ENCODE data around the gene ARHGEF40.

Gene ARHGEF40

DNA sequence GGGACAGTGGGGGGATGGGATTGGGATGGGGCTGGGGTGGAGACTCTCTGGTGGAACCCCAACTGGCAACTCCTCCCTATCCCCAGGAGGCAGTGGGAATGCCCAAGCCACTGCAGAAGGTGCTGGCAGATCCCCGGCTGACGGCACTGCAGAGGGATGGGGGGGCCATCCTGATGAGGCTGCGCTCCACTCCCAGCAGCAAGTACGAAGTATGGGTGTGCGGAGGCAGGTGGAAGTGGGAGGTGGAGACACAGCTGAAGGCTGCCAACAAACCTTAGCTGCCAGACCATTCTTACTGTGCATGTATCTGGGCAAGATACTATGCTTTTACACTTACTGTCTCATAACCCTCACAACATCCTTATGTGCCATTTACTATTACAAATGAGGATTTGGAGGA, 8.2 kb downstream of the ARHGEF40 start:
- ChIA-PET CTCF (interaction anchor here (2.7 kb wide), 1 partner anchor 14 kb away, joined by 10 read pairs; no protein-coding TSS in a partner anchor), POLR2A (no interaction called here)
- TF ChIP-seq HDGF (IDR thresholded peaks at IDR 0.05; ENCODE audit: borderline replicate concordance) = no peak
- TF ChIP-seq NFRKB (IDR thresholded peaks at IDR 0.05) = no peak
- TF ChIP-seq SP1 (IDR thresholded peaks at IDR 0.05) = no peak
- no peak for TF ChIP-seq ZNF384 (IDR thresholded peaks at IDR 0.05)
- no peak for TF ChIP-seq CTBP1 (IDR thresholded peaks at IDR 0.05; ENCODE audit: borderline replicate concordance)
- no peak for TF ChIP-seq L3MBTL2 (conservative IDR thresholded peaks at IDR 0.05)
- no peak for TF ChIP-seq SUZ12 (IDR thresholded peaks at IDR 0.05)
- TF ChIP-seq FOXK2 (IDR thresholded peaks at IDR 0.05) = no peak
- TF ChIP-seq ELF4 (IDR thresholded peaks at IDR 0.05) = no peak
- TF ChIP-seq, protein P1, sequence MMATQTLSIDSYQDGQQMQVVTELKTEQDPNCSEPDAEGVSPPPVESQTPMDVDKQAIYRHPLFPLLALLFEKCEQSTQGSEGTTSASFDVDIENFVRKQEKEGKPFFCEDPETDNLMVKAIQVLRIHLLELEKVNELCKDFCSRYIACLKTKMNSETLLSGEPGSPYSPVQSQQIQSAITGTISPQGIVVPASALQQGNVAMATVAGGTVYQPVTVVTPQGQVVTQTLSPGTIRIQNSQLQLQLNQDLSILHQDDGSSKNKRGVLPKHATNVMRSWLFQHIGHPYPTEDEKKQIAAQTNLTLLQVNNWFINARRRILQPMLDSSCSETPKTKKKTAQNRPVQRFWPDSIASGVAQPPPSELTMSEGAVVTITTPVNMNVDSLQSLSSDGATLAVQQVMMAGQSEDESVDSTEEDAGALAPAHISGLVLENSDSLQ (IDR thresholded peaks at IDR 0.05) = no peak
- no peak for TF ChIP-seq TARDBP (IDR thresholded peaks at IDR 0.05)
- TF ChIP-seq FOXA1 (IDR thresholded peaks at IDR 0.05) = no peak
- TF ChIP-seq LEF1 (IDR thresholded peaks at IDR 0.05; ENCODE audit: borderline replicate concordance) = no peak
- TF ChIP-seq FOXM1 (IDR thresholded peaks at IDR 0.05; ENCODE audit: borderline replicate concordance) = no peak
- no peak for TF ChIP-seq ARNT (IDR thresholded peaks at IDR 0.05)
- TF ChIP-seq BHLHE40 (IDR thresholded peaks at IDR 0.05; ENCODE audit: borderline replicate concordance) = no peak
- DNase-seq (ENCODE audit: extremely low spot score) = no peak

DNA sequence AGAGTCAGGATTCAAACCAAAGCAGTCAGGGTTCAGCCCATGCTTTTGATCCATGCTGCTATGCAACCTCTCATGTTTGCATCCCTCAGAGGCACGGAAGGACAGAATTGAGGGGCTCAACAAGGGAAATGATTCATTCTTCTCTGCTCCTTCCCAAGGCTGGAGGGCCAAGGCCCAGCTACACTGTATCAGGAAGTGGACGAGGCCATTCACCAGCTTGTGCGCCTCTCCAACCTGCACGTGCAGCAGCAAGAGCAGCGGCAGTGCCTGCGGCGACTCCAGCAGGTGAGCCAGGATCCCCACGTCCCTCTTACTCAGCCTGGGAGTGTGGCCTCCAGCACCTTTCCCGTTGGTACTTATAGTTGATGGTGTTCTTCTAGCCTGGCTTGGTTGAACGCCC, 8.6 kb downstream of the ARHGEF40 start:
- TF ChIP-seq SUZ12 (IDR thresholded peaks at IDR 0.05) (no peak), CTBP1 (IDR thresholded peaks at IDR 0.05; ENCODE audit: borderline replicate concordance) (no peak), L3MBTL2 (conservative IDR thresholded peaks at IDR 0.05) (no peak), SP1 (IDR thresholded peaks at IDR 0.05) (no peak), ELF4 (IDR thresholded peaks at IDR 0.05) (no peak), FOXA1 (IDR thresholded peaks at IDR 0.05) (no peak)
- DNase-seq (ENCODE audit: extremely low spot score) = no peak
- CTCF ChIA-PET = interaction anchor here (2.7 kb wide), 1 partner anchor 13 kb away, joined by 10 read pairs; no protein-coding TSS in a partner anchor
- POLR2A ChIA-PET = interaction anchor here (1.3 kb wide), 1 partner anchor 10 kb away, joined by 3 read pairs; no protein-coding TSS in a partner anchor

DNA sequence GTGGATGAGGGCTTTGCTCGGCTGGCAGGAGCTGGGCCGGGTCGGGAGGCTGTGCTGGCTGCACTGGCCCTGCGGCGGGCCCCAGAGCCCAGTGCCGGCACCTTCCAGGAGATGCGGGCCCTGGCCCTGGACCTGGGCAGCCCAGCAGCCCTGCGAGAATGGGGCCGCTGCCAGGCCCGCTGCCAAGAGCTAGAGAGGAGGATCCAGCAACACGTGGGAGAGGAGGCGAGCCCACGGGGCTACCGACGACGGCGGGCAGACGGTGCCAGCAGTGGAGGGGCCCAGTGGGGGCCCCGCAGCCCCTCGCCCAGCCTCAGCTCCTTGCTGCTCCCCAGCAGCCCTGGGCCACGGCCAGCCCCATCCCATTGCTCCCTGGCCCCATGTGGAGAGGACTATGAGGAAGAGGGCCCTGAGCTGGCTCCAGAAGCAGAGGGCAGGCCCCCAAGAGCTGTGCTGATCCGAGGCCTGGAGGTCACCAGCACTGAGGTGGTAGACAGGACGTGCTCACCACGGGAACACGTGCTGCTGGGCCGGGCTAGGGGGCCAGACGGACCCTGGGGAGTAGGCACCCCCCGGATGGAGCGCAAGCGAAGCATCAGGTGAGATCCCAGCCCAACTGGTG, 11.5 kb downstream of the ARHGEF40 start:
- CTCF ChIA-PET = no interaction called here
- no peak for DNase-seq (ENCODE audit: extremely low spot score)
- TF ChIP-seq L3MBTL2 (conservative IDR thresholded peaks at IDR 0.05) (no peak), ZNF384 (IDR thresholded peaks at IDR 0.05) (no peak), HDGF (IDR thresholded peaks at IDR 0.05; ENCODE audit: borderline replicate concordance) (no peak), TARDBP (IDR thresholded peaks at IDR 0.05) (no peak), ARNT (IDR thresholded peaks at IDR 0.05) (no peak), CTBP1 (IDR thresholded peaks at IDR 0.05; ENCODE audit: borderline replicate concordance) (no peak), FOXK2 (IDR thresholded peaks at IDR 0.05) (no peak), LEF1 (IDR thresholded peaks at IDR 0.05; ENCODE audit: borderline replicate concordance) (no peak), NFRKB (IDR thresholded peaks at IDR 0.05) (no peak), SP1 (IDR thresholded peaks at IDR 0.05) (no peak), SUZ12 (IDR thresholded peaks at IDR 0.05) (no peak), FOXM1 (IDR thresholded peaks at IDR 0.05; ENCODE audit: borderline replicate concordance) (no peak)
- TF ChIP-seq, protein P1 (IDR thresholded peaks at IDR 0.05) = no peak
- POLR2A ChIA-PET = interaction anchor here (1.5 kb wide), 1 partner anchor 10 kb away, joined by 10 read pairs; no protein-coding TSS in a partner anchor

DNA sequence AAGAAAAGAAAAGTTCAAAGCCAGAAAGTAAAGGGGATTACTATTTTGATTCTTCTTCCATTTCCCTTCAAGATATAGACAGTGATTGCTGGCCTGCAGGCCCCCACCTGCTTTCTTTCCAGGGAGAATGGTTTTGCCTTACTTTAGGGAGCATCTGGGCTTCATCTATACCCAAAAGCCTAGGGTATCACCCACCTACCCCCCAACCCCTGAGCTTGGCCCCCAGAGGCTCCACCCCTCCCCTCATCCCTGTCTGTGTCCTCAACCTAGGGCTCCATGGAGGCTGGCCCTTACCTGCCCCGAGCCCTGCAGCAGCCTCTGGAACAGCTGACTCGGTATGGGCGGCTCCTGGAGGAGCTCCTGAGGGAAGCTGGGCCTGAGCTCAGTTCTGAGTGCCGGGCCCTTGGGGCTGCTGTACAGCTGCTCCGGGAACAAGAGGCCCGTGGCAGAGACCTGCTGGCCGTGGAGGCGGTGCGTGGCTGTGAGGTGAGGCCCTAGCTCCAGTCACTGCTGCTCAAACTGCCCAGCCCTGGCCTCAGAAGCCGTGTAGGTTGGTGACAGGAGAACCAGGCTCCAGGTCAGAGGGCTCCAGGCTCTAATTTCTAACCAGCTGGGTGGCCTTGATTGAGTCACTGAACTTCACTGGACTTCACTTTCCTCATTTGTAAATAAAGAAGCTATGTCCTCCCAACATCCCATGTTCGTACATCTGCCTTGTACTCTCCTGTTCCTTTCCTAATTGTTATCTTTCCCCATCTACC, 13.6 kb downstream of the ARHGEF40 start:
- no peak for DNase-seq (ENCODE audit: extremely low spot score)
- TF ChIP-seq FOXM1 (IDR thresholded peaks at IDR 0.05; ENCODE audit: borderline replicate concordance) = no peak
- TF ChIP-seq NFRKB (IDR thresholded peaks at IDR 0.05) = no peak
- TF ChIP-seq, protein P1 (IDR thresholded peaks at IDR 0.05) = no peak
- no peak for TF ChIP-seq ARNT (IDR thresholded peaks at IDR 0.05)
- TF ChIP-seq HDGF (IDR thresholded peaks at IDR 0.05; ENCODE audit: borderline replicate concordance) = no peak
- no peak for TF ChIP-seq LEF1 (IDR thresholded peaks at IDR 0.05; ENCODE audit: borderline replicate concordance)
- ChIA-PET CTCF (interaction anchor here (1.3 kb wide), 1 partner anchor 9 kb away, joined by 5 read pairs; no protein-coding TSS in a partner anchor), POLR2A (interaction anchor here (0.6 to 6.3 kb wide), 2 partner anchors 12 to 25 kb away, joined by 5 to 37 read pairs; partner anchors contain the start of gene ARHGEF40)

DNA sequence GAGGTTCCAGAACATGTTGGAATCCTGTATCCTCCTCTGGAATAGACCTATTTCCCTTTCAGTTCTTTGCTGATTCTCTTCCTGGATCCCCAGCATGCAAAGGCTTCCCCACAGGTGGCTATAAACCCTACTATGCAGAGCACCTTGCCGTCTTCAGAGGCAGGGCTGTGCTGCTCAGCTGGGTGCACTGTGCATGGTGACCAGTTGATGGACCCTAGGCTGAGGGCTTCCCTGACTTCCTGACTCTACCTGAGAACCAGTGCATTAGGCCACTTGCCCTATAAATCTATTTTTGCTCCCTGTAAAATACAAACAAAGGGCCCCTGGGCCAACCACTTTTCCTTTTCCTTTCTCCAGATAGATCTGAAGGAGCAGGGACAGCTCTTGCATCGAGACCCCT, 14.3 kb downstream of the ARHGEF40 start:
- TF ChIP-seq CTBP1 (IDR thresholded peaks at IDR 0.05; ENCODE audit: borderline replicate concordance) (no peak), FOXK2 (IDR thresholded peaks at IDR 0.05) (no peak), LEF1 (IDR thresholded peaks at IDR 0.05; ENCODE audit: borderline replicate concordance) (no peak), HDGF (IDR thresholded peaks at IDR 0.05; ENCODE audit: borderline replicate concordance) (no peak), TARDBP (IDR thresholded peaks at IDR 0.05) (no peak), SP1 (IDR thresholded peaks at IDR 0.05) (no peak), L3MBTL2 (conservative IDR thresholded peaks at IDR 0.05) (no peak), FOXA1 (IDR thresholded peaks at IDR 0.05) (no peak), FOXM1 (IDR thresholded peaks at IDR 0.05; ENCODE audit: borderline replicate concordance) (no peak), NFRKB (IDR thresholded peaks at IDR 0.05) (no peak), ELF4 (IDR thresholded peaks at IDR 0.05) (no peak), BHLHE40 (IDR thresholded peaks at IDR 0.05; ENCODE audit: borderline replicate concordance) (no peak), SUZ12 (IDR thresholded peaks at IDR 0.05) (no peak), ZNF384 (IDR thresholded peaks at IDR 0.05) (no peak), ARNT (IDR thresholded peaks at IDR 0.05) (no peak)
- TF ChIP-seq, protein P1 (IDR thresholded peaks at IDR 0.05) = no peak
- POLR2A ChIA-PET = interaction anchor here (6.3 kb wide), 1 partner anchor 13 kb away, joined by 37 read pairs; the partner anchor contains the start of gene ARHGEF40
- DNase-seq (ENCODE audit: extremely low spot score) = no peak

More for the DNA sequence above, 14.3 kb downstream of the ARHGEF40 start:
- CTCF ChIA-PET = interaction anchor here (1.3 kb wide), 1 partner anchor 8 kb away, joined by 5 read pairs; no protein-coding TSS in a partner anchor
